SH-SY5Y (cell line): ENCODE results near the gene TDP1.

Experiments
- GATA2 ChIP-seq: IDR thresholded peaks from 2 replicates; pipeline ENCODE4 v1.6.1; 2011; ENCODE audit warnings: mild to moderate bottlenecking, low read depth, low read length
- GATA3 ChIP-seq: IDR thresholded peaks from 2 replicates; pipeline ENCODE4 v1.6.1; 2011; ENCODE audit warnings: low read depth, mild to moderate bottlenecking, low read length, moderate library complexity

DNA sequence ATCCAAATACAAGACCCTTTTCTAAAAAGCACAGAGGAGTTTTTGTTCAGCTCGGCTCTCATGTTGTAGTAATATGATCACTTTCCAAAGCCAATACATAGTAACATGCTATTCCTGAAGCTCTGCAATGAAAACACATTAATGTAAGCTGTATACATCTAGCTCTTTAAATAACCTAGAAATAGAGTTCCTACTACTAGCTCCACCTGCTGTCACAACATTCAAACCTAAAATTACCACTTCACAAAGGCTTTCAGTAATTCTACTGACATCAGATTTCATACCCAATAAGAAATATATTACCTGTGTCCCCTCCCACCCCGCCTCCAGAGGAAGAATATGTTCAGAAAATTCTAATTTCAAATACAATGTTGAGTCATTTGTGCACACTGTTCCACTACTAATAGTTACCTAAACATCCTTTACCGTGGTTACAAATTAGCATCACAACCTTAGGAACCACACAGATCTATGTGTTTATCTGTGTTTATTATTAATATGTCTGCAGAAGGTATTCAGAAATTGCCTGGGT, 19.0 kb upstream of the TDP1 start:
- TF ChIP-seq GATA3 = no peak
- TF ChIP-seq GATA2 = no peak
